ENCODE data around the gene HEBP2.

GRCh38 chr6:138357928-138358327 lies 46.1 kb upstream of the HEBP2 start:
- no peak for TF ChIP-seq CTCF (IDR thresholded peaks at IDR 0.05; ENCODE audit: borderline replicate concordance, extremely low read depth, low read length, poor library complexity, severe bottlenecking)
- TF ChIP-seq EZH2 (IDR thresholded peaks at IDR 0.05; ENCODE audit: borderline replicate concordance, low read depth, low read length, severe bottlenecking) = no peak

Data from DND-41 (cell line).